ENCODE data around the gene GAST. TPM values are rescaled to one million over a fixed set of nuclear protein-coding genes. Genes with fewer than 3 reads are reported as not detected.
A peak's percentile ranks its signal among the peaks of the same experiment; 100 is the strongest.

Gene GAST
- total and polyA plus RNA-seq, 9 of the 15 experiments (the other 6 are each of a cell fraction or from before 2014, with no cell fraction given): not detected

- no peak for TF ChIP-seq CBX3 (IDR thresholded peaks at IDR 0.05; ENCODE audit: borderline replicate concordance in 1 of 2, low read length in 2 of 2)
- TF ChIP-seq MTA2 (IDR thresholded peaks at IDR 0.05; ENCODE audit: low read depth): no peak
- TF ChIP-seq ZNF165 (CRISPR knock-in tag; IDR thresholded peaks at IDR 0.05; ENCODE audit: borderline replicate concordance): no peak
- no peak for TF ChIP-seq MBD1 (CRISPR knock-in tag; IDR thresholded peaks at IDR 0.05)
- no peak for TF ChIP-seq ZNF3 (CRISPR knock-in tag; IDR thresholded peaks at IDR 0.05)
- TF ChIP-seq MXD1 (CRISPR knock-in tag; IDR thresholded peaks at IDR 0.05; ENCODE audit: borderline replicate concordance, poor library complexity, severe bottlenecking): peak; percentile 56
- no peak for TF ChIP-seq EHMT2 (IDR thresholded peaks at IDR 0.05)
- TF ChIP-seq ZNF589 (CRISPR knock-in tag; IDR thresholded peaks at IDR 0.05; ENCODE audit: low read depth): no peak
- TF ChIP-seq POLR2AphosphoS2 (IDR thresholded peaks at IDR 0.05; ENCODE audit: low read length): peak; percentile 36
- no peak for TF ChIP-seq RBM15 (IDR thresholded peaks at IDR 0.05; ENCODE audit: insufficient read depth, low read length)
- TF ChIP-seq MCM2 (IDR thresholded peaks at IDR 0.05; ENCODE audit: low read depth): no peak
- no peak for TF ChIP-seq ZNF740 (CRISPR knock-in tag; IDR thresholded peaks at IDR 0.05)
- no peak for TF ChIP-seq ZNF740 (tag; IDR thresholded peaks at IDR 0.05)
- TF ChIP-seq ETV1 (tag; conservative IDR thresholded peaks at IDR 0.05; ENCODE audit: low read depth): peak; percentile 41
Measured at GRCh38 chr17:41689497-41690299, 22.4 kb upstream of the GAST start (continued).
